Upper lobe of left lung (tissue), 6 donors: ENCODE measurements around the gene HBM. TPM values are rescaled to one million over a fixed set of nuclear protein-coding genes. Genes with fewer than 3 reads are reported as not detected.
"Not testable (repeated sequence)": the region's sequence is repeated elsewhere in the genome, so short reads cannot be mapped to it uniquely, and the experiment has no call there.

ENCODE experiments used
- ATAC-seq, 2 donors: fragments of 200-7000 bp; cut with Tn5 transposase; one replicate each; pipeline ENCODE4 v1.9.1; 2022; ENCODE audit warnings: mild to moderate bottlenecking in 2 of 2, moderate library complexity in 2 of 2; ENCODE audit not compliant: low FRiP score in 2 of 2
- DNase-seq, 2 donors: peaks; one replicate each; pipeline ENCODE4 v3.0.0-alpha.2; 2019 to 2020
- H3K27ac ChIP-seq, 4 donors: fragments of 200-600 bp; sonication (generic); one replicate each; pipeline ENCODE4 v1.5.1; 2016 to 2019
- H3K27me3 ChIP-seq, 4 donors: fragments of 200-600 bp; sonication (generic); one replicate each; pipeline ENCODE4 v1.5.1; 2017 to 2019
- H3K36me3 ChIP-seq, 4 donors: fragments of 200-600 bp; sonication (generic); one replicate each; pipeline ENCODE4 v1.5.1; 2016 to 2019
- H3K4me1 ChIP-seq, 4 donors: fragments of 200-600 bp; sonication (generic); one replicate each; pipeline ENCODE4 v1.5.1; 2018 to 2019
- H3K4me3 ChIP-seq, 4 donors: fragments of 200-600 bp; sonication (generic); one replicate each; pipeline ENCODE4 v1.5.1; 2017 to 2019; ENCODE audit warnings: mild to moderate bottlenecking in 2 of 4, moderate library complexity in 1 of 4
- H3K9me3 ChIP-seq, 4 donors: fragments of 200-600 bp; sonication (generic); one replicate each; pipeline ENCODE4 v1.5.1; 2018 to 2019
- CTCF ChIP-seq, 6 experiments: fragments of 450-650 bp in 4 of 6; fragments of 200-600 bp in 2 of 6; sonication (generic) in 2 of 6; IDR thresholded peaks; one replicate each; pipeline ENCODE4 v1.5.1; 2016 to 2019; ENCODE audit warnings: antibody characterized with exemption in 6 of 6
- EP300 ChIP-seq, 4 donors: sonication (generic); formaldehyde crosslinking; IDR thresholded peaks; one replicate each; pipeline ENCODE4 v1.5.1; 2017; ENCODE audit warnings: antibody characterized with exemption in 4 of 4, control low read depth in 2 of 4
- POLR2A ChIP-seq, 4 donors: fragments of 450-650 bp; IDR thresholded peaks; one replicate each; pipeline ENCODE4 v1.5.1; 2016 to 2017; ENCODE audit warnings: antibody characterized with exemption in 4 of 4, mild to moderate bottlenecking in 2 of 4
- POLR2AphosphoS5 ChIP-seq, 2 donors: sonication (generic); formaldehyde crosslinking; IDR thresholded peaks; one replicate each; pipeline ENCODE4 v1.5.1; 2017; ENCODE audit warnings: antibody characterized with exemption in 2 of 2
- WGBS, 2 donors: methylation state at CpG; one replicate each; pipeline ENCODE4 v1.1.5; 2017 to 2018; 5-methylcytosine and 5-hydroxymethylcytosine counted together
- total RNA-seq, 6 donors: library from RNA; depleted of rRNA in 4 of 6; stranded (reverse); fragments of >200 nt in 4 of 6; gene quantifications; one replicate each; pipeline versions ENCODE4 v1.1.0 to v1.2.1, GENCODE V29; 2016 to 2021
- donor health status: DM: no; HTN: no; CAD: no; lungs with moderate emphysema.
- donor health status: DM: no; HTN: yes; CAD: no; lungs with severe emphysema.

The HBM gene
- total RNA-seq, 6 donors from 2014 or later: 1.7 TPM; not detected in 5

- no peak overlapping the region for H3K27ac ChIP-seq
- H3K27me3 ChIP-seq: no peaks in the 10 kb centered on the region
- no peaks in the 10 kb centered on the region for H3K9me3 ChIP-seq
- ATAC-seq (no peak), DNase-seq (no peak)
- H3K36me3 ChIP-seq: peaks cover 0 to 31% (median 4%) of the 10 kb centered on the region in 4 donors
- 95% methylated on average over 5 of the region's 5 CpGs for WGBS, 2 donors
- TF ChIP-seq POLR2A (IDR thresholded peaks at IDR 0.05): no peak
- peaks cover 0 to 8% (median 0%) of the 10 kb centered on the region in 4 donors for H3K4me1 ChIP-seq
- H3K4me3 ChIP-seq: no peak overlapping the region
Measured at GRCh38 chr16:119295-119694, 46.5 kb upstream of the HBM start.

GRCh38 chr16:119835-120491 is 45.8 kb upstream of the HBM start:
- TF ChIP-seq POLR2A (IDR thresholded peaks at IDR 0.05) (no peak), POLR2AphosphoS5 (IDR thresholded peaks at IDR 0.05) (no peak), CTCF (IDR thresholded peaks at IDR 0.05) (no peak), EP300 (IDR thresholded peaks at IDR 0.05) (no peak)
- peaks cover 0 to 27% (median 5%) of the 10 kb centered on the region in 4 donors for H3K36me3 ChIP-seq

GRCh38 chr16:120756-121155 is 45.0 kb upstream of the HBM start:
- Histone ChIP-seq H3K9me3 (no peaks in the 10 kb centered on the region), H3K4me3 (no peak overlapping the region), H3K4me1 (peaks cover 0 to 8% (median 0%) of the 10 kb centered on the region in 4 donors), H3K27me3 (no peaks in the 10 kb centered on the region), H3K36me3 (peaks cover 0 to 21% (median 5%) of the 10 kb centered on the region in 4 donors), H3K27ac (no peak overlapping the region)
- WGBS, 2 donors: 92 to 100% methylated on average over 2 of the region's 2 CpGs
- DNase-seq (no peak), ATAC-seq (no peak)
- no peak for TF ChIP-seq POLR2AphosphoS5 (IDR thresholded peaks at IDR 0.05)
- no peak for TF ChIP-seq CTCF (IDR thresholded peaks at IDR 0.05)

More at GRCh38 chr16:119835-120491, 45.8 kb upstream of the HBM start:
- H3K9me3 ChIP-seq: no peaks in the 10 kb centered on the region
- H3K27me3 ChIP-seq: no peaks in the 10 kb centered on the region
- H3K4me1 ChIP-seq: peaks cover 0 to 8% (median 0%) of the 10 kb centered on the region in 4 donors
- DNase-seq: no peak
- H3K4me3 ChIP-seq: no peak overlapping the region
- H3K27ac ChIP-seq: no peak overlapping the region
- 75 to 86% methylated on average over 2 to 3 of the region's 3 CpGs for WGBS, 2 donors
- ATAC-seq: no peak

- no peak for ATAC-seq
- TF ChIP-seq POLR2AphosphoS5 (IDR thresholded peaks at IDR 0.05): no peak
- H3K27me3 ChIP-seq: no peaks in the 10 kb centered on the region
- H3K4me1 ChIP-seq: peaks cover 0 to 7% (median 0%) of the 10 kb centered on the region in 4 donors
- 88 to 89% methylated on average over 1 of the region's 1 CpG for WGBS, 2 donors
- H3K4me3 ChIP-seq: no peak overlapping the region
- no peak for DNase-seq
- no peak overlapping the region for H3K27ac ChIP-seq
- H3K36me3 ChIP-seq: peaks cover 0 to 15% (median 2%) of the 10 kb centered on the region in 4 donors
- no peaks in the 10 kb centered on the region for H3K9me3 ChIP-seq
Measured at GRCh38 chr16:122361-122760, 43.4 kb upstream of the HBM start.

- WGBS, 2 donors: 82 to 84% methylated on average over 10 to 18 of the region's 19 CpGs
- not testable (repeated sequence) for H3K4me3 ChIP-seq, H3K27ac ChIP-seq, ATAC-seq, H3K9me3 ChIP-seq, H3K36me3 ChIP-seq, DNase-seq, H3K4me1 ChIP-seq, H3K27me3 ChIP-seq
Measured at GRCh38 chr16:123558-124350, 42.0 kb upstream of the HBM start.

- ATAC-seq (no peak), DNase-seq (no peak)
- H3K4me3 ChIP-seq: no peak overlapping the region
- H3K36me3 ChIP-seq: peaks cover 0 to 10% (median 2%) of the 10 kb centered on the region in 4 donors
- H3K9me3 ChIP-seq: no peaks in the 10 kb centered on the region
- WGBS, 2 donors: 92 to 96% methylated on average over 3 of the region's 3 CpGs
- H3K4me1 ChIP-seq: no peaks in the 10 kb centered on the region
- no peak for TF ChIP-seq CTCF (IDR thresholded peaks at IDR 0.05)
- H3K27me3 ChIP-seq: no peaks in the 10 kb centered on the region
- H3K27ac ChIP-seq: no peak overlapping the region
Measured at GRCh38 chr16:125011-125410, 40.8 kb upstream of the HBM start.
